ENCODE measurements around the gene RTN4R. TPM values are rescaled to one million over a fixed set of nuclear protein-coding genes. Genes with fewer than 3 reads are reported as not detected.
A peak's percentile ranks its signal among the peaks of the same experiment; 100 is the strongest.

The RTN4R gene
- total and polyA plus RNA-seq, 2 of the 4 experiments (the other 2 are of a cell fraction) = 0.18 to 0.94 TPM

DNA sequence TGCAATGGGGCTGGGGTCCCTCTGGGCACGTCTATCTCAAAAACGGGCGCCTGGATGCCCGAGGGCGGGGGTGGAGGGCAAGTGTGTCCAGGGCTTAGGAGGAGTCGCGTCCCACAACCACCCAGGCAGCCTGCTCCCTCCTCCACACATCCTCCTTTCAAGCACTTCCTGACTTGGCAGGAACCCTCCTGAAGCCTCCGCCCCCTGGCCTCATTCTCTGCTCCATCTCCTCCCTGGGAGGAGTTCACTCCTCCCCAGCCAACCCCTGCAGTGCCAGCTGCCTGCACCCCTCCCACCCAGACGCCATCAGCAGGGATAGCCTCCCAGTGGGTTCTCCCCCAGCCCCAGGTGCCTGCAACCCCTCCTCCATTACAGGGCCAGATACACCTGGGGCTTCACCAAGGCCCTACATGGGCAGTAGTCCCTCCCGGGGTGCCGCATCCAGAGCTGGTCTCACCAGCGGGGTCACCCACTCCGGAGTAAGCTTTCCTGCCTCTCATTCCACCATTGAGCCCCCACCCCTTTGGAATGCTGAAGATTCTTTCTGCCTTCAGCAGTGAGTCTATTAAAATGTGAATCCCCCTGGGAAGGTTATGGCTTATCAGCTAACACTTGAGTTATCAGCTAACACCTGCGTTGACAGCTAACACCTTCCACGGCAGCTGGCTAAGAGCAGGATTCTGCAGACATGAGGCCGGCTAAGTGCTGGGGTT lies 24.4 kb downstream of the RTN4R start (continued):
- no peak for TF ChIP-seq RAD21 (IDR thresholded peaks at IDR 0.05; ENCODE audit: low read length)

DNA sequence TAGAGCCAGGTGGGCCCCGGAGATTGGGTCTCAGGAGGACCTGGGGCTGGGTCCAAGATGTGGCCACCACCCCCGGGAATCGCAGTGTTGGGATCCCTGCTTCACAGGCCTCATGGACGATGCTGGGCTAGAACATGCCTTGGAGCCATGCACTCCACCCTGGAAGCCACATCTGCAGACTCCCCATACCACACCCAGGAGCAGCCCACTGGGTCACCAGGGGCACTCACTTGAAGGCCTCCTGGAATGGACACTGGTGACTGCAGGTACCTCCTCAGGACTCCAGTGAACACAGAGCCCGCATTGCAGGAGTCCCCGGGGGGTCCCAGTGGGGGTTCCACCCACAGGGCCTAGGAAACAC lies 25.0 kb downstream of the RTN4R start:
- intact Hi-C loops (cut with micrococcal nuclease) = no loop called here
- ChIA-PET CTCF (no interaction called here), POLR2A (ENCODE audit: unreplicated experiment) (no interaction called here)
- Histone ChIP-seq H3K56ac (ENCODE audit: extremely low read depth, insufficient read depth, low read length) (no peak overlapping the region), H3K18ac (ENCODE audit: low read depth, low read length) (no peak overlapping the region), H2BK120ac (ENCODE audit: low read depth, low read length) (no peak overlapping the region), H3K4me3 (ENCODE audit: insufficient read depth, low read depth, low read length) (no peak overlapping the region), H3K14ac (replicated peaks; ENCODE audit: low read depth, low read length) (no peak overlapping the region), H4K91ac (ENCODE audit: insufficient read depth, low read depth, low read length) (no peak overlapping the region; the same call in 1 of the 2 replicates), H2AK9ac (replicated peaks; ENCODE audit: low read depth, low read length, poor library complexity) (peak overlapping the region; percentile 70), H4K8ac (ENCODE audit: low read depth in 2 of 2, low read length in 2 of 2) (peak overlapping the region; percentile 46 to 84; a peak in 2 of 4 replicates), H4K20me1 (ENCODE audit: insufficient read depth, low read length) (no peaks in the 10 kb centered on the region), H3K4me2 (ENCODE audit: low read depth, low read length) (peak overlapping the region; percentile 26; the same call in 1 of the 2 replicates), H3K27ac (ENCODE audit: insufficient read depth, low read length) (no peak overlapping the region), H3K36me3 (ENCODE audit: control insufficient read depth, insufficient read depth, low read length) (no peaks in the 10 kb centered on the region), H2AFZ (replicated peaks; ENCODE audit: low read length, poor library complexity) (peak overlapping the region; percentile 90), H2BK15ac (ENCODE audit: low read depth, low read length) (no peak overlapping the region), H3K9me1 (ENCODE audit: insufficient read depth, low read length) (no peaks in the 10 kb centered on the region), H3K9ac (ENCODE audit: low read depth, low read length) (no peak overlapping the region), H3K4me1 (ENCODE audit: control insufficient read depth, insufficient read depth, low read length) (peaks cover 5% of the 10 kb centered on the region), H3K79me1 (ENCODE audit: low read depth in 1 of 2, low read length in 2 of 2) (no peaks in the 10 kb centered on the region), H2BK5ac (ENCODE audit: low read depth, low read length, poor library complexity, severe bottlenecking) (no peak overlapping the region), H3K4ac (ENCODE audit: low read depth, low read length) (0 out of 2 replicates have a peak overlapping the region, but pooled peaks have one; percentile 3), H3K23ac (ENCODE audit: low read depth, low read length) (no peak overlapping the region), H2BK20ac (ENCODE audit: low read depth, low read length) (no peak overlapping the region), H3K27me3 (ENCODE audit: control insufficient read depth, insufficient read depth, low read length) (no peaks in the 10 kb centered on the region; the same call in 1 of the 2 replicates), H3K9me3 (ENCODE audit: control insufficient read depth, insufficient read depth, low read length) (no peaks in the 10 kb centered on the region), H2AK5ac (ENCODE audit: low read depth, low read length) (no peak overlapping the region), H4K5ac (ENCODE audit: low read depth, low read length) (peak overlapping the region; percentile 71)
- in situ Hi-C loops (cut with MboI; ENCODE audit: low sequenced_read_pairs) = no loop called here
- dilution Hi-C loops (cut with HindIII; ENCODE audit: low sequenced_read_pairs, unreplicated experiment) = no loop called here
- no peak for ATAC-seq (ENCODE audit: low read depth)
- BruUV-seq (replicated peaks) = no TSS peak
- 67% methylated on average over 1 of the region's 6 CpGs; no CpG with 5 or more reads in 1 of the 2 experiments for WGBS, 2 experiments (ENCODE audit: extremely low coverage in 2 of 2, insufficient read length in 1 of 2)
- DNase-seq = no peak
- TF ChIP-seq BHLHE40 (IDR thresholded peaks at IDR 0.05; ENCODE audit: low read depth, low read length) (no peak), RCOR1 (IDR thresholded peaks at IDR 0.05; ENCODE audit: insufficient replicate concordance, low read length) (no peak), MAZ (IDR thresholded peaks at IDR 0.05; ENCODE audit: borderline replicate concordance, low read depth, low read length) (no peak), POLR2A (IDR thresholded peaks at IDR 0.05; ENCODE audit: low read depth, low read length) (no peak), FOS (IDR thresholded peaks at IDR 0.05; ENCODE audit: low read depth, low read length) (no peak), CEBPB (IDR thresholded peaks at IDR 0.05; ENCODE audit: low read depth, low read length) (no peak), MAFK (IDR thresholded peaks at IDR 0.05; ENCODE audit: low read depth, low read length) (no peak), SMC3 (IDR thresholded peaks at IDR 0.05; ENCODE audit: low read depth, low read length) (no peak), RAD21 (IDR thresholded peaks at IDR 0.05; ENCODE audit: low read length) (no peak)
- TF ChIP-seq, protein P1, sequence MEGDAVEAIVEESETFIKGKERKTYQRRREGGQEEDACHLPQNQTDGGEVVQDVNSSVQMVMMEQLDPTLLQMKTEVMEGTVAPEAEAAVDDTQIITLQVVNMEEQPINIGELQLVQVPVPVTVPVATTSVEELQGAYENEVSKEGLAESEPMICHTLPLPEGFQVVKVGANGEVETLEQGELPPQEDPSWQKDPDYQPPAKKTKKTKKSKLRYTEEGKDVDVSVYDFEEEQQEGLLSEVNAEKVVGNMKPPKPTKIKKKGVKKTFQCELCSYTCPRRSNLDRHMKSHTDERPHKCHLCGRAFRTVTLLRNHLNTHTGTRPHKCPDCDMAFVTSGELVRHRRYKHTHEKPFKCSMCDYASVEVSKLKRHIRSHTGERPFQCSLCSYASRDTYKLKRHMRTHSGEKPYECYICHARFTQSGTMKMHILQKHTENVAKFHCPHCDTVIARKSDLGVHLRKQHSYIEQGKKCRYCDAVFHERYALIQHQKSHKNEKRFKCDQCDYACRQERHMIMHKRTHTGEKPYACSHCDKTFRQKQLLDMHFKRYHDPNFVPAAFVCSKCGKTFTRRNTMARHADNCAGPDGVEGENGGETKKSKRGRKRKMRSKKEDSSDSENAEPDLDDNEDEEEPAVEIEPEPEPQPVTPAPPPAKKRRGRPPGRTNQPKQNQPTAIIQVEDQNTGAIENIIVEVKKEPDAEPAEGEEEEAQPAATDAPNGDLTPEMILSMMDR (conservative IDR thresholded peaks at IDR 0.05; ENCODE audit: low read depth, low read length) = no peak
- TF ChIP-seq, protein P2, sequence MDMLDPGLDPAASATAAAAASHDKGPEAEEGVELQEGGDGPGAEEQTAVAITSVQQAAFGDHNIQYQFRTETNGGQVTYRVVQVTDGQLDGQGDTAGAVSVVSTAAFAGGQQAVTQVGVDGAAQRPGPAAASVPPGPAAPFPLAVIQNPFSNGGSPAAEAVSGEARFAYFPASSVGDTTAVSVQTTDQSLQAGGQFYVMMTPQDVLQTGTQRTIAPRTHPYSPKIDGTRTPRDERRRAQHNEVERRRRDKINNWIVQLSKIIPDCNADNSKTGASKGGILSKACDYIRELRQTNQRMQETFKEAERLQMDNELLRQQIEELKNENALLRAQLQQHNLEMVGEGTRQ (IDR thresholded peaks at IDR 0.05; ENCODE audit: low read depth, low read length) = no peak

All from IMR-90 (cell line).